22Rv1 (cell line): ENCODE data around the gene CAND1.

Source experiments
- H3K27ac ChIP-seq: fragments of 450-650 bp; 2 replicates; pipeline ENCODE4 v1.5.1; 2017
- CTCF ChIP-seq: fragments of 450-650 bp; IDR thresholded peaks from 2 replicates; pipeline ENCODE4 v1.5.1; 2017; ENCODE audit warnings: mild to moderate bottlenecking
- ZFX ChIP-seq: fragments of 450-650 bp; IDR thresholded peaks from 2 replicates; pipeline ENCODE4 v1.6.1; 2017; ENCODE audit warnings: antibody characterized with exemption, borderline replicate concordance

The CAND1 gene

GRCh38 chr12:67319936-67320335 lies 50.8 kb downstream of the CAND1 start:
- H3K27ac ChIP-seq, result no peak overlapping the region
- TF ChIP-seq ZFX, result no peak
- no peak for TF ChIP-seq CTCF

- TF ChIP-seq ZFX, result no peak
- no peak overlapping the region for H3K27ac ChIP-seq
Measured at GRCh38 chr12:67320614-67321295, 51.6 kb downstream of the CAND1 start.

- no peak overlapping the region for H3K27ac ChIP-seq
- TF ChIP-seq ZFX (no peak), CTCF (no peak)
Measured at GRCh38 chr12:67322580-67322979, 53.4 kb downstream of the CAND1 start.

GRCh38 chr12:67323007-67323406 lies 53.8 kb downstream of the CAND1 start:
- TF ChIP-seq ZFX, result no peak
- TF ChIP-seq CTCF, result no peak
- H3K27ac ChIP-seq, result no peak overlapping the region

GRCh38 chr12:67326637-67327036 lies 57.5 kb downstream of the CAND1 start:
- H3K27ac ChIP-seq, result no peak overlapping the region
- TF ChIP-seq CTCF (no peak), ZFX (no peak)

- TF ChIP-seq ZFX (no peak), CTCF (no peak)
- H3K27ac ChIP-seq, result no peak overlapping the region
Measured at GRCh38 chr12:67327466-67327865, 58.3 kb downstream of the CAND1 start.

GRCh38 chr12:67331123-67331522 lies 62.0 kb downstream of the CAND1 start:
- TF ChIP-seq ZFX, result no peak
- TF ChIP-seq CTCF, result no peak

GRCh38 chr12:67331828-67332227 lies 62.7 kb downstream of the CAND1 start:
- no peak overlapping the region for H3K27ac ChIP-seq
- no peak for TF ChIP-seq CTCF
- TF ChIP-seq ZFX, result no peak

More at GRCh38 chr12:67331123-67331522, 62.0 kb downstream of the CAND1 start:
- no peak overlapping the region for H3K27ac ChIP-seq
